HG02763 (cell line): ENCODE data around the gene P4HB.
"Not testable (repeated sequence)": the region's sequence is repeated elsewhere in the genome, so short reads cannot be mapped to it uniquely, and the experiment has no call there.

Source experiments
- ATAC-seq: cut with Tn5 transposase; IDR thresholded peaks from one replicate; pipeline ENCODE4 v1.9.1; 2021; ENCODE audit warnings: mild to moderate bottlenecking, moderate library complexity; ENCODE audit not compliant: unreplicated experiment

P4HB gene

GRCh38 chr17:81849457-81849856 lies 10.9 kb downstream of the P4HB start:
- ATAC-seq: no peak

- ATAC-seq: no peak
Observed at GRCh38 chr17:81846743-81847689, 13.3 kb downstream of the P4HB start.

- no peak for ATAC-seq
Observed at GRCh38 chr17:81845881-81846742, 14.2 kb downstream of the P4HB start.

GRCh38 chr17:81845361-81845760 lies 15.0 kb downstream of the P4HB start:
- ATAC-seq: no peak

DNA sequence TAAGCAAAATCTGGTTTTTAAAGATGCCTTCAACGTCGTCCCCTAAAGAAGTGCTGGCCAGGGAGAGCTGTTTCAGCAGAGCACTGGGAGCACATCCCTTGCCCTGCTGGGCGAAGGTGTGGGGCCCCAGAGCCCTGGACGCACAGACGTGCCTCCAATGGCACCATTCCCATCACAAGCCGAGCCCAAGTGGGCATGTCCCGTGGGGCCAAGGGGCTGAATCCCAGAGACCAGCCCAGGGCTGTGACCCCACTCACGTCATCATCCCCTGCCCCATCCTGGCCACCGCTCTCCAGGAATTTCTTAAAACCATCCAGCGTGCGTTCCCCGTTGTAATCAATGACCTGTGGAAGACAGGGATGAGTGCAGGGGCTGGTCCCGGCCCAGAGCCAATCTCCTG lies 15.4 kb downstream of the P4HB start:
- no peak for ATAC-seq

DNA sequence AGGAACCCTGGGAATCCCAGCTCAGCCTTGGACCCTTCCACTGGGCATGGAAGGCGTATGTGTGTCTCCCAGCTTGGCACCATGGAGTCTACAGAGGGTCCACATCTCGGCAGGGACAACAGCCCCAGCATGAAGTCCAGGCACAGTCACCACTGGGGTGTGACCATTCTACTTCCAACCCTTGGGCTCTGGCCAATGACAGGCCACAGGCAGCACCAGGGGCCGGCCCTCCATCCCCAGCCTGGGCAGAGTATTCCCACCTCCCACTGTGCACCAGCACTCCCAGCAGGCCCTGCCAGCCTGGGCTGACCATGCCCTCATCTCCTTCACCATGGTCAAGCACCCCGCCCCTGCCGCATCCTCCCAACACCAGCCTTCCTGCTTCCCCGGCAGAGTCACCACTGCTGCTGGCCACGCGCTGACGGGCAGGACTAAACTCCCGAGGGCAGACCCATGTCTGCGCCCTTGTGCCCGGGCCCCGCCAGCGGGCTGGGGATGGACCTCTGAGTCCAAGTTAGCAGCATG lies 15.9 kb downstream of the P4HB start:
- ATAC-seq: no peak

DNA sequence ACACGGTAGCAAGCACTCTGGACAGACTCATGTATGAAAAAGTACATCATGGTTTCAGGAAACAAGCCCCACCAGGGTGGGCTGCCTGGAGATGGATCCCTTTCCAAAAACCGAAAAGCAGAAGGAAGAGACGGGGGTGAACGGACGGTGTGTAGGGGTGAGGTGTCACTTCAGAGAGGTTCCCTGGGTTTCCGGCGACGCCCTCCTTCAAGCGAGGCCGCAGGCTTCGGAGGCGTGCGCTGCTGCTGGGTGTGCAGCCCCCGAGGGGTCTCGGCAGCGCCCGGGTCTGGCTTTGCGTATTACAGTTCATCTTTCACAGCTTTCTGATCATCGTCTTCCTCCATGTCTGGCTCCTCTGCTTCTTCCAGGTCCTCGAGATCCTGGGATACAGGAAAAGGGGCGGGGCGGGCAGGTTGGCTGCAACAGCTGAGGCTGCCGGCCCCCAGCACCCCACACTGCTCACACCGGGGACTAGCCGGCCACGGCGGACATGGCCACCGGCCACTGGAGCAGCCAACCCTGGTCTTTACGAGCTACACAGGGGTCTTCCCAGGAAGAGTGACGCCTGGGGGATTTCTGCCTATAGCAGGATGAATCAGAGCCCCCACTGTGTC lies 16.5 kb downstream of the P4HB start:
- no peak for ATAC-seq

DNA sequence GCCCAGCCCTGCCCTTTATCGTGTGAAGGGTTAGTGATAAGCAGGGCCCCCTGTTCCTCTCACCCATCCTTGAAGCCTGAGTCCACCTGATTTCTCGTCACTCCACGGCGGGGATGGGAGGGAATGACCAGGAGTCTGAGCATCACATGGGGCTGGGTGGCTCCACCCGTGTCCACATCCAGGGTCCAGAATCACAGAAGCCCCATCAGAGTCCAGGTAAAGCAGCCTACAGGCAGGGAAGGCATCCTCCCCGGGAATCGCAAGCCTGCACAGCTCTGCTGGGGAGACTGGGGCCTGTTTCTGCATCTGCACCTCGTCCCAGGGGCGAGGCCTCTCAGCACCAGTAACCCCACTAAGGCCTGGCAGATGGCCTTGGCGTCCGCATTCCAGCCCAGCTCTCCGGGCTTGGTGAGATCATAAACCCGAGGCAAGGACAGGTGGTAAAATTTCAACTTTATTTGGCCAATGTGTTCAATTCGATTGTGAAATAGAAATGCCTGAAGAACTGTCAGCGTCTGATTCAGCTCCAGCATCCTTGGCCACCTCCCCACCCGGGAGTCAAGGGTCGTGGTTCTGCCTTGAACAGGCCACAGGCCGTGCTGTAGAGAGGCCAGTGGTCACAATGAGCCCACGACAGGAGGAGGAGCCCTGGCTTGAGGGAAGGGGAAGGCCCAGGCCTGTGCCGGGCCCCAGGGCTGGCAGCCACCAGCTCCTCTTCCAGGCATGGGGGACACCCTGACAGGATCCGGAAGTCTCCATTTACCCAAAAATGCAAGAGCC lies 17.4 kb downstream of the P4HB start:
- ATAC-seq: no peak

GRCh38 chr17:81842378-81842724 lies 18.0 kb downstream of the P4HB start:
- ATAC-seq: no peak

DNA sequence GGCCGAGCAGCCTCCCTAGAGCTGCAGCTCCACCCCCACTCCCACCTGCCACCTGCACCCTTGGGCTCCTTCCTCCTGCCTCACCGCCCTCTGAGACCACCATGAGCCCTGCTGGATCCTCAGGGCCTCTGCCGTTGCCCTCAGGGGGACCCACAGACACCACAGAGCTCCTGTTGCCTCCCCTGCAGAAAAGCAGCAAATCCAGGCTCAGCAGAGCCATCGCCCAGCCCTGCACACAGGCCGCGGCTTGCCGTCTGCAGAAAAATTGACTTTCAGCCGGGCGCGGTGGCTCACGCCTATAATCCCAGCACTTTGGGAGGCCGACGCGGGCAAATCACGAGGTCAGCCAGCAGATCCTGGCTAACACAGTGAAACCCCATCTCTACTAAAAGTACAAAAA lies 18.5 kb downstream of the P4HB start:
- ATAC-seq: no peak

- no peak for ATAC-seq
Observed at GRCh38 chr17:81840826-81841778, 19.2 kb downstream of the P4HB start.

DNA sequence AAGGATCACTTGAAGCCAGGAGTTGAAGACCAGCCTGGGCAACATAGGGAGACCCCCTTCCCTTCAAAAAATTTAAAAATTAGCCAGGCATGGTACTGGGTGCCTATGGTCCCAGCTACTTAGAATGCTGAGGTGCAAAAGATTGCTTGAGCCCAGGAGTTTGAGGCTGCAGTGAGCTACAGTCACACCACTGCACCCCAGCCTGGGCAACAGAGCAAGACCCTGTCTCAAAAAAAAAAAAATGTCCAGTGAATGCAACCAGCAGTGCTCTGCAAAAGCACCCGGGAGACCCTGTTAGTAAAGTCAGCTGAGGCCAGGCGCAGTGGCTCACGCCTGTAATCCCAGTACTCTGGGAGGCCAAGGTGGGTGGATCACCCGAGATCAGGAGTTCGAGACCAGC lies 20.3 kb downstream of the P4HB start:
- ATAC-seq: not testable (repeated sequence)

- ATAC-seq: no peak
Observed at GRCh38 chr17:81839301-81839700, 21.0 kb downstream of the P4HB start.

DNA sequence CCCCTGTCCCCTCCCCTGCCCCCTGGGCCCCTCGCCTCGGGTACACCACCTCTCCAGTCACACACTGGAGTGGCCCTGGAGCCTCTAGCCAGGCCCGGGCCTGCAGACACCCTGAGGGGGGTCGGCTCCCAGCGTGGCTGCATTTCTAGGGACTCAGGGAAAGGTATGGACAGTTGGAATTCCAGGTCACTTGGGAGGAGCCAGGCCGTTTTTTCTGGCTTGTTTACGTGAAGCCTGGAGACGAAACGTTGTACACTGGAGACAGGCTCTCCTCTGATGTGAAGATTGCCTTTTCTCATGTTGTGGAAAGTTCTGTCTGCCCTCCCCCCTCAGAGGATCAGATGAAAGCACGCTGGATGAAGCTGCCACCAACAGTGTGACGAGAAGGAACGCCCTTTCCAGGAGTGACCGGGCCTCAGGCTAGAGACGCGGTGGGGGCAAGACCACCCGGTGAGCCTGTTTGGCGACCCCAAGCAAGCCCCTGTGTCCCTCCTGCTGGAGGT lies 21.5 kb downstream of the P4HB start:
- ATAC-seq: no peak

- no peak for ATAC-seq
Observed at GRCh38 chr17:81837641-81838040, 22.7 kb downstream of the P4HB start.

- no peak for ATAC-seq
Observed at GRCh38 chr17:81834831-81835267, 25.5 kb downstream of the P4HB start, which contains the start of gene PPP1R27. TSS of gene PPP1R27 (minus strand) at chr17:81835050. CDS start at chr17:81834953, 97 bp downstream.

GRCh38 chr17:81833921-81834830 lies 26.2 kb downstream of the P4HB start:
- ATAC-seq: no peak
